GM19328 (cell line): ENCODE results near the gene CDH4.

Experiments
- ATAC-seq: cut with Tn5 transposase; IDR thresholded peaks from one replicate; pipeline ENCODE4 v1.9.1; 2021; ENCODE audit warnings: mild to moderate bottlenecking, moderate library complexity; ENCODE audit not compliant: unreplicated experiment

The CDH4 gene

DNA sequence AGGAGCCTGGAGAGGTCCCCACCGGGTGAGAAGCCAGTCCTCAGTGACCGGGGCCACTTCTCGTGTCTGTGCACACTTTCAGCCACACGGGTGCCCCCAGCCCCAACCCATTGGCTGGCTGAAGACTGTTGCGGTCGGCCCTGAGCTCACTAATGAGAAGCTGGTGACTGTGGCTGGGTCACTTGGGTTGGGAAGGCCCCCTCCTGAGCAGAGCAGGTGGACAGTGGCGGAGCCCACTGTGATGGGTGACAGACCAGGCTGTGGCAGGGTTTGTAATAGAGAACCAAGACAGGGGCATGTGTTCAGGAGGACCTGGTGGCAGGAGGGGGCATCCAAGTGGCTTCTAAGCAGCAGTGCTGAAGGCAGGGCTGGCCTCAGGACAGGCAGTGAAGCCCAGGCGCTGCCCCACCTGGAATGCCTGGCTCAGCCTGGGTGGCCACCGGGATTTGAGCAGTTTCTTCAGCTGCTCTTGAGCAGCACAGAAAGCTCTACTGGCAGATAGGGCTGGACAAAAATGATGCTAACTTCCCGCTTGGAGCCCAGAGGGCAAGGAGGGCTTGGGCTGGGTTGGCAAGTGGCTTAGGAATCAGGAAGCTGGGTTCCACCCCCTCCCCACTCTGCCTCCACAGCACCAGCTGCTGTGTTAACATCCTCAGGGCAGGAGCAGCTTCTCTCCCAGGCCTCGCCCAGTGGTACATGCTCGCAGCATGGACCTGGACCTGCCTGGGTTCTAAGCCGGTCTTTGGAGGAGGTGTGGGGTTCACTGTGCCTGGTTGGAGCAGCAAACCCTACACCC lies 256.4 kb downstream of the CDH4 start:
- no peak for ATAC-seq

- ATAC-seq: no peak
These were observed 258.8 kb downstream of the CDH4 start for GRCh38 chr20:61510778-61511330.

GRCh38 chr20:61512475-61512874 lies 260.4 kb downstream of the CDH4 start:
- ATAC-seq: no peak

DNA sequence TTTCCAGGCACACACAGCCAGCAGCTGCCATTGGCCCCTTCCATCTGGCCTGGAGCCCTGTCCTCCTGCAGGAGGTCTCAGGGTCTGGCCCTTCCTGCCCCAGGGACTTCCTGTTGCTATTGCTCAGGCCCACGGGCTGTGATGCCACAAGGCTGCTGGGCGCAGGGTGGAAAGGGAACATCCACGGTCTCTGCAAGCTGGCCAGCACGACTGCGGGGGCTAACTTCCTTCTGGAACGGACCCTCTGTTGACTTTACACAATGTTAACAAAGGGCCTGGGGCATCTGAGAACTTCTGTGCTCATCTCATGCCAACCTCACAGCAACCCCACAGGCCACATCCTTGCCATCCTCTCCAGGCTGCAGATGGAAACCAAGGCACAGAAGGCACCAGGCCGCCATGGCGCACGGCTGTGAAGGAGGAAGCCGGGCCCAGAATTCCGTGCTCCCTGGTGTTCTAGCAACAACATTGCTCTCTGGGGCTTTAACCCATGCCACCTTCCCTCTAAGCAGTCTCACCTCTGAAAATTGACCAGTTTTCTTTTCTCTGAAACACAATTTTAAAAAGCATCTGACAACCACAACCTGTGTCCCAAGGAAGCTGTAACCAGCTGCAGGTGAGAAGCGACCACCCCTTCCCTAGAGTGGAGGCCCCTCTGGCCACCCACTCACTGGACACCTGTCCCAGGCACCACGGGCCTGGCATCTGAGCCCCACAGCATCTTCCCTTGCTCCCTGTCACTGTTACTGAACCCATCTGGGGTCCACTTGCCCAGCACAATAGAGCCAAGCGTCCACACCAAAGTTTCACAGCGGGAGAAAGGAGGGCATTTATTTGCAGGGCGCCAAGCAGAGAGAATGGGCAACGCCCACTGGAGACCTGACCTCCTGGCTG lies 261.3 kb downstream of the CDH4 start:
- ATAC-seq: no peak

GRCh38 chr20:61514018-61514365 lies 261.9 kb downstream of the CDH4 start:
- ATAC-seq: no peak

DNA sequence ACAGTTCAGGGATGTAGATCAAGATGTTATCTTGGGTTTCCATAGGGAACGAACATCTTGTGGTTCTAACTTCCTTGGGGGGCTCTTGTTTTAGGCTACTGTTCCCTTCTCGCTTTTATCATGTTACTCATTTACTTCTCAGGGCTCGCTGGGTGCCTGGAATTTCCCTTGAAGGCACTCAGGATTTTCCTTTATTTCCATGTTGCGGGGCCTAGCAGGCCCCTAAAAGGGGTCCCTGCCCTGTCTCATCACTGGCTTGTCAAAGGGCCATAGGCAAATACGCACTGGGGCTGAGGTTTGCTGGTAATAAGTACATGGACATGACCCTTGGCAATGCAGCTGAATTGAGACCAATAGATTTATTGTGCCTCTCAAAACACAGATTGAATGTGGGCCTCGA lies 262.3 kb downstream of the CDH4 start:
- no peak for ATAC-seq

GRCh38 chr20:61514805-61515505 lies 262.9 kb downstream of the CDH4 start:
- no peak for ATAC-seq

DNA sequence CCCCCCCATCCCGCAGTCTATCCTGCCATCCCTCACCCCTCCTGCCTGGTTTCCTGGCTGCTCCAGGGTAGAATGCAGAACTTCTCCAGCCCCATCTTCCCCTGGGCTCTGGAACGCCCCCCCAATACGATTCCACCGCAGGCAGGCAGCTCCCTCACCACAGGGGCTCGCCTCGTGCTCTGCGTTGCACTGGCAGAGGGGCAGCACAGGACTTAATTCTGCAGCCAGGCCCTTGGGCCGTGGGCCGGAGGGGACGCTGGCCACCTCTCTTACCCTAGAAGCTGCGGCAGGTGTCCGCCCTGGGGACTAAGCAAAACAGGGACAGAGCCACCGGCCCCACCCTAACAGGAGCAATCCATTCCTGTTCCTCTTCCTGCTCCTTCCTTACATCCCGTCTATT lies 263.9 kb downstream of the CDH4 start:
- ATAC-seq: no peak

- ATAC-seq: no peak
These were observed 264.5 kb downstream of the CDH4 start for GRCh38 chr20:61516346-61517208.

GRCh38 chr20:61517419-61517818 lies 265.4 kb downstream of the CDH4 start:
- ATAC-seq: no peak

DNA sequence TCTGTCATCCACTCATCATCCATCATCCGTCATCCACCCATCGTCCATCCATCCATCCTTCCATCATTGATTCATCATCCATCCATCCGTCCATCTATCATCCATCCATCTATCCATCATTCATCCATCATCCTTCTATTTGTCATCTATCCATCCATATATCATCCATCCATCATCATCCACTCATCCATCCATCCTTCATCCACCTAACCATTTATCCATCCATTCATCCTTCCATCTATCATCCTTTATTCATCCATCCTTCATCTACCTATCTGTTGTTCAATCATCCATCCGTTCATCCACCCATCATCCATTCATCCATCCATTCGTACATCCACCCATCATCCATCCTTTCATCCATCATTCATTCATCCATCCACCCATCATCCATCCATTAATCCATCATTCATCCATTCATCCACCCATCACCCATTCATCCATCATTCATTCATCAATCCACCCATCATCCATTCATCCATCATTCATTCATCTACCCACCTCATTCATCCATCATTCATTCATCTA lies 266.4 kb downstream of the CDH4 start:
- ATAC-seq: no peak

DNA sequence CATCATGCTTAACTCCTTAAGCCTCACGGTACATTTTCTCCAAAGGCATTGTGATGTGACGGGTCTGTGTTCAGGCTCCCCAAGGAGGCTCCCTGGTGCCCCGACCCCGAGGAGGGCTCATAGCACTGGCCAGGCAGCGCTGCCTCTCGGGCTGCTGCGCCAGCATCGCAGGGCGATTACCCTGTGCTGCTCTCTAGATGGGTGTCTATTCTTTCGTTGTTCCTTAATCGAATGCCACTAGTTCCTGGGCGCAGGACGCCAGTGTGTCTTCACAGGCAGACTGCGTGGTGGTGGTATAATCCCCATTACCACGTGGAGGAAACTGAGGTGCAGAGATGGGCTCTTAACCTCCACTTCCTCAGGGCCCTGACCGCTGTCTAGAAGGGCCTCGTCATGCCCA lies 267.4 kb downstream of the CDH4 start:
- ATAC-seq: no peak

DNA sequence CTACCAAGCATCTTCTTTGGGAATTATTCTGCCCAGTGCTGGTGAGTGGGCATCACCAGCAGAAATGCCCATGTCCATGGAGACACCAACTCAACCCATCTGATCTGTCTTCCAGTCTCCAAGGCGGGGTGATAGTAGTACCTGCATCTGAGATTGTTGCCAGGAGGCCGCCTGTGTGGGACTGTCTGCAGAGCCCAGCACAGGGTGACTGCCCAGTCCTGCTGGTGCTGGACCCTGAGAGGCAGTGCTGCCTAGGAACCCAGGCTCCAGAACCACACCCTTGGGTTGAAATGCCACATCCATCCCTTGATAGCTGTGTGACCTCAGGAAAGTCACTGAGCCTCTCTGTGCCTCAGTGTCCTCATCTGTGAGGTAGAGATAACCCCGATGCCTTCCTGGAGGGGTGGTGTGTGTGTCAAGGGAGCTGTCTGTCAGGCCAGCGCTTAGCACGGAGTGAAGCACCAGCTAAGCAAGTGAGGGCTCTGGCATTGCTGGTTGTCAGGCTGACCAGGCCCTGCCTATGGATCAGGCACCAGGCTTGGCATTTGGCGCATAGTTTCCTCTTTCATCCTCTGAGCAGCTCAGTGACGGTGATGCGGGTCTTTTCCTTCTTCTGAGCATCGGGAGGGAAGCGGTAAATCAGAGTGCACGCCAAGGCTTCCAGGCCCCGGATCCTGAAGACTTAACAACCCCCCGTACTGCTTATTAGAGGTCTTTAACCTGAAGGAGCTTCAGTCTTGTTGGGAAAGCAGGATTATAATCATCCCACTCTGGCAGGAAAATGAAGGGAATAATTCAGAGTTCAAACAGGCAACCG lies 268.2 kb downstream of the CDH4 start:
- ATAC-seq: no peak

- no peak for ATAC-seq
These were observed 268.9 kb downstream of the CDH4 start for GRCh38 chr20:61520893-61521460.

DNA sequence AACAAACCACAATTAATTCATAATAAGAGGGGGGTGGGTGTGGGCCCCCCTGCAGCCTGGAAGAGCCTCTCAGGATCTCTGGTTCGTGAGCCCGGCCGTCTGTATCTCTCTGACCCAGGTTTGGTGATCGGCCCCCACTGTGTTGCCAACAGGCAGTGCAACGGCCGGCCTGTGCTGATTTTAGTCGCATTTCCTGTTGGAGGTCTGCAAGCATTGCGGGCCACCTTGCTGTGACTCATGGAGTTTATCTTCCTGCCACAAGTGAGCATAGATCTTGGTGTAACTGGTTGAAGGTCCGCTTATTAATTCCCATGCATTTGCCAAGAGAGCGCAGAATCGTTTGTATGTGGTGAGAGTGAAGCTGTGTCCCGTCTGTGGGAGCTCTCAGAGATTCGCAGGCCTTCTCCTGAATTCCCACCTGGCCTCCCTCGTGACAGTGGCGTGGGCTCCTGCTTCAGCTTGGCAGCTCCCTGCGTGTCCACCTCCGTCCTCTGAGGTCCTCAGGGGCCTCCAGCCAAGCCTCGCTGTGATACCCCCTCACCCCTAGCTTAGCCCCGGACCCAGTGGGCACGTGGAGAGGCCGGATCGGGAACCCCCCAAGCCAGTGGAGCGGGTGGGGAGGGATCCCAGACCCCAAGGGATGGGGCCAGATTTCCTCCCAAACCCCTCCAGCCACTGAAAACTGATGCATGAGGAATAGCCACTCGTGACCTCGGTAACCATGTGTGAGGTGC lies 269.8 kb downstream of the CDH4 start:
- no peak for ATAC-seq

DNA sequence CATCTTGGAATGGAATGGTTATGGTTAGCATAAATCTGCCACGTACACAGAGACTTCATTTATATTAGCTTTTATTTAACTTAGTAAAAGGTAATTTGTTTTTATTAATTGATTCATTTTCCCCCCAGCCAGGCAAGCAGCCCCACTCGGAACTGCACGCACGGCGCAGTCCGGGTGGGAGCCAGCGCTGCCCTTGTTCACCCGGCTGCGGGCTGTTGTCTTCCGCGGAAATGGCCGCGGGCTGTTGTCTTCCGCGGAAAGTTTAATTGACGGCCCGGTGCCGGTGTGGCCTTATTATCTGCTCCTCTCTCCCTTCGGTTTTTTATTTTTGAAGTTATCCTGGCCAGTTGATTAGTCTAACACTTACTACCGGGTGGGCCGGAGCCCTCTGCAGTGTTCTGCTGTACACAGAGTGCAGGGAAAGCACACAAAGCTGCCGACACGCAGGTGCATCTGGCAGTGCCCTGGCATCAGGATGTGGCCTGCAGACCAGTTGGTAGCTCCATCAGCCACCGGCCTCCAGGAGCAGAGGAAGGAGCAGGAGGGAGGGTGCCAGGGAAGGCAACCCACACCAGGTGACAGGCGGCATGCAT lies 270.5 kb downstream of the CDH4 start:
- ATAC-seq: no peak

DNA sequence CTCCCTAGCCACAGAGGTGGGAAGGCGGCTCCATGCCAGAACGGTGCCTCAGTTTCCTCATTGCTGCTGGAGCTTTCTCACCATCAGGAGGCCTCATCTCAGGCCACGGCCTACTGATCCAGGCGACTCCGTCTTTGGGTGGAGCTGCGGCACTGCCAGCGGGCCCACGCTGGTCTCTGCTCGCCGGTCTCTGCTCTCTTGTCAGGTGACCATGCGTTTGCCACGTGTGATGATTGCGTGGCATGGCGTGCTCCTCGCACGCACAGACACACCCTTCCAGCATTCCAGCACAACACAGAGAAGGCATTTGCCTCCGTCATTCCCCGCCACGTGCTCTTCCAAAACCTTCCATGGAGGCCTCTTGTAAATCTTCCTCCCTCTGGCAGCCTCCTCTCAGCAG lies 271.1 kb downstream of the CDH4 start:
- no peak for ATAC-seq
